Calu3 (cell line): ENCODE data around the gene EZR. TPM values are rescaled to one million over a fixed set of nuclear protein-coding genes. Genes with fewer than 3 reads are reported as not detected.

Source experiments
- BruUV-seq: library from RNA; stranded (reverse); fragments of 400-500 nt; replicated peaks from 2 replicates; lab custom pipeline; 2021; lab: Mats Ljungman, UMichigan
- CTCF ChIA-PET: fragments of 300-600 bp; sonication (Branson Sonifier 250); formaldehyde crosslinking; loops from one replicate; lab custom pipeline; 2022; ENCODE audit warnings: antibody characterized with exemption; lab: Charles Lee
- DNase-seq: peaks from one replicate; pipeline ENCODE4 v3.0.0; 2022
- H3K27ac Mint-ChIP-seq: one replicate; pipeline ENCODE4 v1.8.0; 2022; ENCODE audit warnings: mixed read lengths; ENCODE audit not compliant: unreplicated experiment
- H3K27me3 Mint-ChIP-seq: one replicate; pipeline ENCODE4 v1.8.0; 2022; ENCODE audit warnings: mixed read lengths; ENCODE audit not compliant: unreplicated experiment
- H3K36me3 Mint-ChIP-seq: one replicate; pipeline ENCODE4 v1.8.0; 2022; ENCODE audit warnings: mild to moderate bottlenecking, moderate library complexity, mixed read lengths; ENCODE audit not compliant: insufficient read depth, unreplicated experiment
- H3K4me1 Mint-ChIP-seq: one replicate; pipeline ENCODE4 v1.8.0; 2022; ENCODE audit warnings: mild to moderate bottlenecking, low read depth, mixed read lengths; ENCODE audit not compliant: unreplicated experiment
- H3K4me3 Mint-ChIP-seq: one replicate; pipeline ENCODE4 v1.8.0; 2022; ENCODE audit warnings: mild to moderate bottlenecking, low read depth, moderate library complexity, mixed read lengths; ENCODE audit not compliant: unreplicated experiment
- H3K9me3 Mint-ChIP-seq: one replicate; pipeline ENCODE4 v1.8.0; 2022; ENCODE audit warnings: low read depth, mixed read lengths; ENCODE audit not compliant: unreplicated experiment
- CTCF ChIP-seq: fragments of 200-600 bp; IDR thresholded peaks from one replicate; pipeline ENCODE4 v1.8.0; 2022; ENCODE audit warnings: antibody characterized with exemption; ENCODE audit not compliant: unreplicated experiment
- intact Hi-C: fragments of 100-400 bp; cut with micrococcal nuclease; formaldehyde crosslinking; loops from one replicate; pipeline ENCODE4 v1.10.0; 2022; ENCODE audit not compliant: unreplicated experiment
- total RNA-seq: library from RNA; stranded (reverse); gene quantifications from 2 replicates; pipeline ENCODE4 v1.2.3, GENCODE V29; 2022

The EZR gene
- total RNA-seq, 1 experiment from 2014 or later = 935 TPM

- H3K36me3 Mint-ChIP-seq = peaks cover 97% of the 10 kb centered on the region
- no peak for DNase-seq
- intact Hi-C loops = loop anchor here (2.0 kb wide), 1 partner anchor 45 kb away; no protein-coding TSS in a partner anchor
- H3K9me3 Mint-ChIP-seq = no peaks in the 10 kb centered on the region
- BruUV-seq = no TSS peak
- TF ChIP-seq CTCF = no peak
- H3K4me3 Mint-ChIP-seq = peak overlapping the region; percentile 18
- peaks cover 45% of the 10 kb centered on the region for H3K4me1 Mint-ChIP-seq
- no peaks in the 10 kb centered on the region for H3K27me3 Mint-ChIP-seq
- H3K27ac Mint-ChIP-seq = peak overlapping the region; percentile 84
- CTCF ChIA-PET = interaction anchor here (1.1 kb wide), 1 partner anchor 11 kb away, joined by 5 read pairs; no protein-coding TSS in a partner anchor
Measured at GRCh38 chr6:158763434-158764182, 55.6 kb downstream of the EZR start.

- Mint-ChIP-seq H3K4me3 (no peak overlapping the region), H3K36me3 (peaks cover 94% of the 10 kb centered on the region), H3K27ac (peak overlapping the region; percentile 84), H3K9me3 (no peaks in the 10 kb centered on the region), H3K4me1 (peaks cover 39% of the 10 kb centered on the region), H3K27me3 (no peaks in the 10 kb centered on the region)
- no peak for TF ChIP-seq CTCF
- intact Hi-C loops = loop anchor here (2.0 kb wide), 1 partner anchor 44 kb away; no protein-coding TSS in a partner anchor
- no TSS peak for BruUV-seq
- DNase-seq = no peak
- CTCF ChIA-PET = interaction anchor here (0.5 to 1.1 kb wide), 2 partner anchors 10 to 24 kb away, joined by 3 to 5 read pairs; no protein-coding TSS in a partner anchor
Measured at GRCh38 chr6:158762787-158763433, 56.3 kb downstream of the EZR start.

GRCh38 chr6:158761746-158762145 is 57.4 kb downstream of the EZR start:
- Mint-ChIP-seq H3K27ac (peak overlapping the region; percentile 84), H3K9me3 (no peaks in the 10 kb centered on the region), H3K4me1 (peaks cover 27% of the 10 kb centered on the region), H3K4me3 (peak overlapping the region; percentile 13), H3K36me3 (peaks cover 94% of the 10 kb centered on the region), H3K27me3 (no peaks in the 10 kb centered on the region)
- CTCF ChIA-PET = no interaction called here
- DNase-seq = no peak
- no peak for TF ChIP-seq CTCF
- no TSS peak for BruUV-seq
- intact Hi-C loops = loop anchor here (2.0 kb wide), 1 partner anchor 43 kb away; no protein-coding TSS in a partner anchor

- no peaks in the 10 kb centered on the region for H3K27me3 Mint-ChIP-seq
- intact Hi-C loops = no loop called here
- H3K4me1 Mint-ChIP-seq = peaks cover 27% of the 10 kb centered on the region
- TF ChIP-seq CTCF = no peak
- no peaks in the 10 kb centered on the region for H3K9me3 Mint-ChIP-seq
- BruUV-seq = no TSS peak
- H3K36me3 Mint-ChIP-seq = peaks cover 90% of the 10 kb centered on the region
- CTCF ChIA-PET = interaction anchor here (1.8 kb wide), 1 partner anchor 42 kb away, joined by 5 read pairs; no protein-coding TSS in a partner anchor
- DNase-seq = no peak
- peak overlapping the region; percentile 84 for H3K27ac Mint-ChIP-seq
- H3K4me3 Mint-ChIP-seq = no peak overlapping the region
Measured at GRCh38 chr6:158760618-158761250, 58.4 kb downstream of the EZR start.
